A549 (cell line): ENCODE results near the gene STXBP6.

Experiments
- BHLHE40 ChIP-seq: IDR thresholded peaks from 2 replicates; pipeline ENCODE4 v1.6.1; 2012; ENCODE audit warnings: low read depth, low read length, inconsistent platforms
- JUN ChIP-seq, 2 experiments: fragments of >200 bp; sonication (Bioruptor Twin); formaldehyde crosslinking; IDR thresholded peaks; 2 replicates in 1 of 2; 3 replicates in 1 of 2; pipeline ENCODE4 v1.6.1; 2016 to 2017

- TF ChIP-seq BHLHE40 = no peak
- no peak for TF ChIP-seq JUN (IDR thresholded peaks at IDR 0.05)
These were observed 5.1 kb upstream of the STXBP6 start for GRCh38 chr14:25055005-25055404.
